Neural progenitor cell (in vitro differentiated cells): ENCODE measurements around the gene TRPM3.

Source experiments
- CTCF ChIP-seq: fragments of 200-600 bp; sonication (generic); IDR thresholded peaks from 2 replicates; pipeline ENCODE4 v1.5.1; 2017; ENCODE audit warnings: antibody characterized with exemption, mild to moderate bottlenecking
- EZH2 ChIP-seq: fragments of 200-600 bp; sonication (generic); IDR thresholded peaks from 2 replicates; pipeline ENCODE4 v1.6.1; 2017; ENCODE audit warnings: antibody characterized with exemption, mild to moderate bottlenecking, moderate library complexity
- EZH2phosphoT487 ChIP-seq: fragments of 200-600 bp; sonication (generic); IDR thresholded peaks from 2 replicates; pipeline ENCODE4 v1.6.1; 2017; ENCODE audit warnings: antibody characterized with exemption

- no peak for TF ChIP-seq CTCF
- no peak for TF ChIP-seq EZH2
- TF ChIP-seq EZH2phosphoT487 = no peak
Measured at GRCh38 chr9:71052287-71052686, 69.1 kb downstream of the TRPM3 start.
